HG03469 (cell line): ENCODE results near the gene XRCC3.

Source experiments
- ATAC-seq: cut with Tn5 transposase; IDR thresholded peaks from one replicate; pipeline ENCODE4 v1.9.1; 2021; ENCODE audit warnings: mild to moderate bottlenecking, moderate library complexity, moderate number of reproducible peaks; ENCODE audit not compliant: unreplicated experiment

Gene XRCC3

GRCh38 chr14:103727313-103727980, 12.2 kb upstream of the XRCC3 start:
- ATAC-seq = no peak

DNA sequence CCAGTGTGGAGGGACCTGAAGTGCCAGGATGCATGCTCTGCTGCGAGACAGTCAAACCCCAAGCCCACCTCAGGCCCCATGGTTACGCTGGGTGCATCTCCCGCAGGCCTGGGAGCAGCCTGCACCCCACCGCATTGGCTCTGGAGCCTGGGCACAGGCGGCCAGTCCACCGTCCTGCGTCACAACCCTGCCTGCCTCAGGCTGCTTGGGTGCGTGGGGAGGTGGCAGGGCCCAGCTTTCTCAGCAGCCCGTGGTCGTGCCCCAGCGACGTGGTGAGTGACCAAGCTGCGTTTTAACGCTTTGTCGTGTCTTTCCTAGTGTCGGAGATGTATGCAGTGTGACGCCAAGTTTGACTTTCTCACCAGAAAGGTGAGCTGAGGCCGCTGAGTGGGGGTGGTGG, 11.2 kb upstream of the XRCC3 start:
- no peak for ATAC-seq

GRCh38 chr14:103725739-103726395, 10.6 kb upstream of the XRCC3 start:
- ATAC-seq = no peak

DNA sequence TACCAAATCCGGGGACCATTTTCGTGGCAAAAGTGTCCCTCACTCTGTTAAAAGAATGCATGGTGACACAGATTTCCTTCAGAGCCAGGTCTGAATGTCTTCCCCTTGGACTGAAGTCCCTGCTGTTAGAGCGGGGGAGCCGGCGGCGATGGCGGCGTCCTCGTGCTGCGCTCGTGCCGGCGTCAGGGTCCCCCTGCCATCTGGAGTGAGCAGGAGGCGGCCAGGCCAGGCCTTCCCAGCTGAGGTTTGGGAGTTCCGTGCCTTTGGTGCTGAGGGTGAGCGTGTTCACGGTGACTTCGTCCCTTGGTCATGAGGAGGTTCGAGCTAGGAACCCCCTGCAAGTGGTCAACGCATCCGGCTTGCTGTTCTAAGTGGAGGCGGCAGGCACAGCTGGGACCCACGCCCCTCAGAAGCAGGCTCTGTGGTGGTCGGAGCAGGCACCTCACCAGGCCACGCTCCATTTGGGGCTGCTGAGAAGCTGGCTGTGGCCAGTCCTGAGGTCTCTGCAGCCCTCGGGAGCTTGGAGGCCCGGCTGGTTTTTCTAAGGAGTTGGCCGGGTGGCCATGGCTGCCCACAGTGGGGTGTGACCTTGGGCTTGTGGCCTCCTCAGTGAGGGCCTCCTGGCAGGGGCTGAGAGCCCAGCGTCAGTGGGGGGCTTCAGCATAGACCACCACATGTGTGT, 9.9 kb upstream of the XRCC3 start:
- ATAC-seq = no peak

DNA sequence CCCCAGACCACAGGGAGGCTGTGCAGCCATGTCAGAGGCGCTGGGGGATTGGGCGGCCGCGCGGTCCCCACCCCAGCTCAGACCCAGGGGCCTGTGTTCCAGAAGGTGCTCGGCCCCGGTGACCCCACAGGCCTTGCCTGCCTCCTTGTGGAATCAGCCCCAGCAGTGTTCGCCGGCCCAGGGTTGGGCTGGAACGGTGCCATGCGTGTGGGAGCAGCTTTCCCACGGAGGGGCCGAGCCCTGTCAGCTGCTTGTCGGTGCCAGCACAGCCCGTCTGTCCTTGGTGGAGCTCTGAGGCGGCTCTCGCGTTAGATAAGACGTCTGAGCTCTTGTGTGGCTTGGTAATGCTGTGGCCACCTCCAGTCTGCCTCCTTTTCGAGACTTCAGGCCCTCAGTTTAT, 8.9 kb upstream of the XRCC3 start:
- ATAC-seq = no peak

GRCh38 chr14:103723748-103724081, 8.5 kb upstream of the XRCC3 start:
- ATAC-seq = no peak

- no peak for ATAC-seq
Observed at GRCh38 chr14:103721334-103722120, 6.3 kb upstream of the XRCC3 start.

DNA sequence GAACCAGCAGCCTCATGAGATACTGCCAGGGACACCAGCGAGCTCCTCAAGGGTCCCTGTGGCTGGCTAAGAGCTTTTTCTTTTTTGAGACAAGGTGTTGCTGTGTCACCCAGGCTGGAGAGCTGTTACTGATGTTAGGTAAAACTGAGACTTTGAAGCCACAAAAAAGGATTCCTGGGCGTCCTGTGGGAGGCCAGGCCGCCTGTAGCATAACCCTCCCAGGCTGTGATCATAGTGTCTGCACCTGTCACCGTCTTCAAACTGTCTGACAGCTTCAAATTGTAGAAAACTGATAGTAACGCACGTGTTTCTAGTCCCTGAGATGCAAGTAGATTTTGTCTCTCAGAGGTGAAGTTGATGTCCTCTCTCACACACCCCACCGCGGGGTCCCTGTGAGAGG, 4.5 kb upstream of the XRCC3 start:
- ATAC-seq = no peak

DNA sequence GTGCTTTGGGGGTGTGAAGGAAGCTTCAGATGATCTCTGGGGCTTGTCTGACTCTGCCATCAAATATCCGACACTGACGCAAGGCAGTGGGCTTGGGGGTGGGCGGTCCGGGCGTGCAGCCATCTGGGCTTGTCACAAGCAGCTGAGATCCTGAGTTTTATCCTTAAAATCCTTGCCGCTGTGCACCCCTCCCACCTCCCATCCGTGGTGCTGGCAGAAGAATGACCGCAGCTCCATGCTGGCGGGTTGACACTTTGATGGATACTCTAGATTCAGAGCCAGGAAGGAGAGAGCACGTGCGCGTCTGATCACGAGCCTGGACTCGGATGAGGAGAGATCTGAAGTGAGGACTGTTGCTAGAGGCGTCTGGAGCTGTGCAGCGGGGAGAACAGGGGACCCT, 3.3 kb upstream of the XRCC3 start:
- no peak for ATAC-seq

- ATAC-seq = no peak
Observed at GRCh38 chr14:103716899-103717411, 1.7 kb upstream of the XRCC3 start.

GRCh38 chr14:103716091-103716801, 995 bp upstream of the XRCC3 start:
- no peak for ATAC-seq

- no peak for ATAC-seq
Observed at GRCh38 chr14:103714063-103714724, 1.1 kb downstream of the XRCC3 start.

DNA sequence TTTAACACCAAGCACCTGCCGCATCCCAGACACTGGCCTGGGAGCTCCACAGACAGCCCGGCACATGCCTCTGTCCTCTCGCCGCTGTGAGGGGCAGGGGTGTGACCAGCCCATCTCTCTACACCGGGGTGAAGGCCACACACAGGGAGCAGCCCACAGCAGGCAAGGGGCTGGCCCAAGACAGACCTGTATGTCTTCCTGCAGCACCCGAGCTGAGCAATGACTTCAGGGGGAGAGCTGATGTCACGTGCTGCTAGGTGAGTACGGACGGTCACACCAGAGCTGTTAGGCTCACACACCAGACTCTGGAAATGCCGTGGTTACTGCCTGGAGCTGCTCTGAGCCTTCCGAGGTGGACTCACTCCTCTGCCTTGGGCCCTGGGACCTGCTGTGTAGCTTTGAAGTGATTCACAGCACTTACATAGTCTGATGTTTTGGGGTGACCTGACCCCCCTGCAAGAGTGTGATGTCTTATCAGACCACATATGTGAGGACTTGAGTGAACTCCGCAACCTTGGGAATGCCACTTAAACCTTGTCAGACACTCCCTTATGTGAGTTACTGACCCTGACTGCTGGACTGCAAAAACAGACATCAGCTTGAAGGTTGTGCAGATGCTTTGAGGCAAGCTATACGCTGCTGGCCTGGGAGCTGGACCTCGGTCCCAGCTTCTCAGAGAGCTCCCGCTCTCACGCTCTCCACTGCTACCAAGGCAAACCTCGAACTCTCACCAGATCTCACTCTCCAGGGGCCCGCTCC, 1.8 kb downstream of the XRCC3 start:
- no peak for ATAC-seq

- ATAC-seq = no peak
Observed at GRCh38 chr14:103712633-103713247, 2.5 kb downstream of the XRCC3 start.

GRCh38 chr14:103711516-103712431, 3.5 kb downstream of the XRCC3 start:
- no peak for ATAC-seq

DNA sequence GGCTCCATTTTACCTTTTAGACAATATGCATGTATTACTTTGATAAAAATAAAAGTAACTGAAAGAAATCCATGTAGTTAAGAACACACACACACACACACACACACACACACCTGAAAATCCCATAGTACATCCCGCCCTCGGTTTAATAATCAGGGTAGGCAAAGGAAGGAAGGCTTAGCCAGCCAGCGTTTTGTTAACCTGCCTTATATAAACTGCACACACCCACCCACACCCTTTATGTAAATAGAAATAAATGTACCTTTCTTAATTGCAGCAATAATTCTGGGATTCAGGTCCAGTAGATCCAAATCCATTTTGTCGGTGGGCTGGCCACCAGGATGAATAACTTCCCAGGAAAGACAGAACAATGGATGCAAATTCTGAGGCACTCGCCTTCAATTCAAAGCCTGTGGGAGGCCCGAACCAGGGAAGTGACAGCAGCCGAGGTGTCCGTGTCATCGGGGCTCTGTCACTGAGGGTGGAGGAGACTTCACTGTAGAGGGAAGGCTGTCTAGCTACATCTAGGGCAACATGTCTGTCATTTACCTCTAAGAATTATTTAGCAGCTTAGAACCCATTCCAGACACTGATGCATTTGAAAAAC, 4.4 kb downstream of the XRCC3 start:
- no peak for ATAC-seq

GRCh38 chr14:103709814-103710213, 5.4 kb downstream of the XRCC3 start:
- no peak for ATAC-seq
